Karpas-422 (cell line): Measurements from ENCODE around the gene TRAF7. TPM values are rescaled to one million over a fixed set of nuclear protein-coding genes. Genes with fewer than 3 reads are reported as not detected.
A peak's percentile ranks its signal among the peaks of the same experiment; 100 is the strongest.
"Not testable (repeated sequence)": the region's sequence is repeated elsewhere in the genome, so short reads cannot be mapped to it uniquely, and the experiment has no call there.

Source experiments
- DNase-seq: peaks from one replicate; pipeline ENCODE4 v3.0.0-alpha.2; 2015
- H2AFZ ChIP-seq: fragments of 200-600 bp; sonication (generic); 2 replicates; pipeline ENCODE4 v1.6.1; 2014; ENCODE audit warnings: antibody characterized with exemption, low read length, mixed read lengths
- H3K27ac ChIP-seq: fragments of 200-600 bp; sonication (generic); 2 replicates; pipeline ENCODE4 v1.5.1; 2014; ENCODE audit warnings: mild to moderate bottlenecking, low read length, moderate library complexity
- H3K27me3 ChIP-seq: fragments of 200-600 bp; sonication (generic); 2 replicates; pipeline ENCODE4 v1.6.1; 2014; ENCODE audit warnings: low read length, mixed read lengths
- H3K36me3 ChIP-seq: fragments of 200-600 bp; sonication (generic); 2 replicates; pipeline ENCODE4 v1.6.1; 2014; ENCODE audit warnings: low read length, mixed read lengths; ENCODE audit not compliant: insufficient read depth
- H3K4me1 ChIP-seq: fragments of 200-600 bp; sonication (generic); 2 replicates; pipeline ENCODE4 v1.6.1; 2014; ENCODE audit warnings: mild to moderate bottlenecking, low read length, mixed read lengths
- H3K4me2 ChIP-seq: fragments of 200-600 bp; sonication (generic); 2 replicates; pipeline ENCODE4 v1.6.1; 2014; ENCODE audit warnings: low read length, low read depth, mild to moderate bottlenecking; ENCODE audit not compliant: poor library complexity, severe bottlenecking
- H3K4me3 ChIP-seq: fragments of 200-600 bp; sonication (generic); 2 replicates; pipeline ENCODE4 v1.5.1; 2014; ENCODE audit warnings: mild to moderate bottlenecking, antibody characterized with exemption, low read length, mixed read lengths
- H3K79me2 ChIP-seq: fragments of 200-600 bp; sonication (generic); 2 replicates; pipeline ENCODE4 v1.6.1; 2014; ENCODE audit warnings: mild to moderate bottlenecking, low read length, mixed read lengths
- H3K9ac ChIP-seq: fragments of 200-600 bp; sonication (generic); 2 replicates; pipeline ENCODE4 v1.6.0; 2014; ENCODE audit warnings: low read length
- H3K9me2 ChIP-seq: fragments of 200-600 bp; sonication (generic), shearing (Covaris generic); replicated peaks from 2 replicates; pipeline ENCODE4 v1.6.0; 2014; ENCODE audit warnings: mild to moderate bottlenecking, low read length, moderate library complexity; ENCODE audit not compliant: insufficient read depth
- H3K9me3 ChIP-seq: fragments of 300-700, 200-600 bp; sonication (generic); 2 replicates; pipeline ENCODE4 v1.6.1; 2014; ENCODE audit warnings: low read length, mixed read lengths
- H4K20me1 ChIP-seq: fragments of 200-600 bp; sonication (generic); 2 replicates; pipeline ENCODE4 v1.6.1; 2014; ENCODE audit warnings: mild to moderate bottlenecking, antibody characterized with exemption, low read length, low read depth; ENCODE audit not compliant: insufficient read depth
- total RNA-seq: library from RNA; depleted of rRNA; stranded (reverse); fragments of >200 nt; shearing (Covaris generic); gene quantifications from 2 replicates; pipeline ENCODE4 v1.2.3, GENCODE V29; 2014; ENCODE audit warnings: low replicate concordance

Gene TRAF7
- total RNA-seq, 1 experiment from 2014 or later = 68.3 TPM

DNA sequence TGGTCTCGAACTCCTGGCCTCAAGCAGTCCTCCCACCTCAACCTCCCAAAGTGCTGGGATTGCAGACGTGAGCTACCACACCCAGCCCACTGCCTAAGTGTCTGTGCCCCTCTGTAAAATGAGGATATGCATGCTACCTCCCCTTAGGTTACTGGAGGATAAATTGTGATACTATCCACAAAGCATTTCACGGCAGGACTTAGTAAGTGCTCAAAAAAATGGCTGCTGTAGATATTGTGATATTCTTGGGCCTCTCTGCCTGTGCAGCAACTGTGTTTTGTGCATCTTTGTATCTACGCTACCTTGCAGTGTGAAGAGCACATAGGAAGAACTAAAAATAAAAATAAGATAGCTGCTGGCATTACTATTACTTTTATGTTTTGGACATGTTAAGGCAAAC lies 42.7 kb downstream of the TRAF7 start:
- H2AFZ ChIP-seq = no peak overlapping the region
- no peaks in the 10 kb centered on the region for H3K9me3 ChIP-seq
- no peaks in the 10 kb centered on the region for H3K9me2 ChIP-seq
- H3K4me2 ChIP-seq = no peak overlapping the region
- no peak for DNase-seq
- H3K4me1 ChIP-seq = peaks cover 9% of the 10 kb centered on the region
- no peaks in the 10 kb centered on the region for H3K36me3 ChIP-seq
- H3K9ac ChIP-seq = no peak overlapping the region
- H4K20me1 ChIP-seq = peaks cover 4% of the 10 kb centered on the region; the same call in 1 of the 2 replicates
- H3K27ac ChIP-seq = no peak overlapping the region
- no peaks in the 10 kb centered on the region for H3K27me3 ChIP-seq
- no peak overlapping the region for H3K4me3 ChIP-seq
- H3K79me2 ChIP-seq = no peaks in the 10 kb centered on the region

DNA sequence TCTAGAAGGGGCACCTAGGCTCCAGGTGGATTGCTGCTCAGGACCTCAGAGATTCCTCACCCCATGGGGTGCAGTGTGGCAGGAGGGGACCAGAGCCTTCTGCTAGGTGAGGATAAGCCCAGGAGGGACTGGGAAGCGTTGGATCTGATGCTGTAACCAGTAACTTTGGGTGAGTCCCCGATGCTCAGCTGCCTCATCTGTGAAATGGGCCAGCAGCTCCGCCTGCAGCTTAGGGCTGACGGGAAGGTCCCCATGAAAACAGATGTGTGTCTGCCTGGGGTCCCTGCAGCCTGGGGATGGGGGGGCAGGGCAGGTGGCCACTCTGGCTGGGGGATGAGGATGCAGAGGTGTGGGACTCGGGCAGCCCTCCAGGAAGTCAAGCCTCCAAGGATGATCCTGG lies 43.5 kb downstream of the TRAF7 start:
- Histone ChIP-seq H4K20me1 (peaks cover 4% of the 10 kb centered on the region; the same call in 1 of the 2 replicates), H3K4me3 (no peak overlapping the region), H3K27me3 (no peaks in the 10 kb centered on the region), H3K4me1 (peaks cover 9% of the 10 kb centered on the region), H3K36me3 (no peaks in the 10 kb centered on the region), H3K79me2 (no peaks in the 10 kb centered on the region), H3K9me2 (no peaks in the 10 kb centered on the region), H3K4me2 (no peak overlapping the region), H2AFZ (no peak overlapping the region), H3K9ac (no peak overlapping the region), H3K9me3 (no peaks in the 10 kb centered on the region), H3K27ac (no peak overlapping the region)
- no peak for DNase-seq

DNA sequence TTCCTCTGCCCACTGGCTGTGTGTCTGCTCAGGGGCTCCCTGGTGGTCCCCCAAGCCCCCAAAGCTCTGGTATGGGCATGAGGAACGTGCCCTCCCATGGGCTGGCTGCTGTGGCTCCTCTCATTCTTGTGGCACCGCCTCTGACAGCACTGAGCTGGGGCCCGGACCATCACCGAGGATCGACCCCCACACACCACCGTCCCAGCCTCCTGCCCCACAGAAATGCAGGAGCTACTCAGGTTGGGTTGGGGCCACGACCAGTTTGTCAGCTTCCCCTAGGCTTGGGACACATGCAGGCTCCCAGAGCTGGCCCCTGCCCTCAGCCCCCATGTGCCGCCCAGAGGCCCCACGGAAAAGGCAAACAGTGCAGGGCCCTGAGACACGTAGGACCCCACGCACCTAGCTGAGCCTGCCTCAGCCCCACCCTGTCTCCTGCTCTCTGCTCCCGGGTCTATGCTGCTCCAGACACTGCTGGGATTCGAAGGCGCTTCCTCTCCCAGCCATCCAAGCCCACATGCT lies 44.1 kb downstream of the TRAF7 start:
- H3K9ac ChIP-seq = no peak overlapping the region
- H3K4me2 ChIP-seq = no peak overlapping the region
- no peak overlapping the region for H3K4me3 ChIP-seq
- no peaks in the 10 kb centered on the region for H3K36me3 ChIP-seq
- H3K79me2 ChIP-seq = no peaks in the 10 kb centered on the region
- peaks cover 12% of the 10 kb centered on the region for H3K4me1 ChIP-seq
- peaks cover under 1% of the 10 kb centered on the region; the same call in 1 of the 2 replicates for H4K20me1 ChIP-seq
- no peak overlapping the region for H2AFZ ChIP-seq
- H3K27ac ChIP-seq = no peak overlapping the region
- DNase-seq = no peak
- H3K27me3 ChIP-seq = no peaks in the 10 kb centered on the region
- H3K9me2 ChIP-seq = no peaks in the 10 kb centered on the region
- H3K9me3 ChIP-seq = no peaks in the 10 kb centered on the region

DNA sequence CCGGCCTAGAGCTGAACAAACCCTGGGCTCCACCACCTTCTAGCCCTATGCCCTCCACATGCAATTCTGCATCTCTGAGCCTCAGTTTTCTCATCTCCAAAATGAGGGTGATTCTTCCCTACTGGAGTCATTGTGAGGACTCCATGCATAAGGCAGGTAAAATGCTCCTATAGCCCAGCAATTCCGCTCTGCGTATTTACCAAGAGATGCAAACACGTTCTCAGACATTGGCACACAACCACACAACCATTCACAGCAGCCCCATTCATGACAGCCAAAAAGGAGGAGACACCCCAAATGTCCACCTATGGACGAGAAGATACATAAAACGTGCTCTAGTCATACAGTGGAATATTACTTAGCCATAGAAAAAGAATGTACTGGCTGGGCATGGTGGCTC lies 44.7 kb downstream of the TRAF7 start:
- H3K9ac ChIP-seq = no peak overlapping the region
- H3K27ac ChIP-seq = no peak overlapping the region
- no peaks in the 10 kb centered on the region for H4K20me1 ChIP-seq
- H3K27me3 ChIP-seq = no peaks in the 10 kb centered on the region
- no peak overlapping the region for H2AFZ ChIP-seq
- H3K4me1 ChIP-seq = peaks cover 13% of the 10 kb centered on the region
- H3K36me3 ChIP-seq = no peaks in the 10 kb centered on the region
- no peaks in the 10 kb centered on the region for H3K9me3 ChIP-seq
- H3K4me2 ChIP-seq = no peak overlapping the region
- no peak for DNase-seq
- no peak overlapping the region for H3K4me3 ChIP-seq
- no peaks in the 10 kb centered on the region for H3K9me2 ChIP-seq
- H3K79me2 ChIP-seq = no peaks in the 10 kb centered on the region

DNA sequence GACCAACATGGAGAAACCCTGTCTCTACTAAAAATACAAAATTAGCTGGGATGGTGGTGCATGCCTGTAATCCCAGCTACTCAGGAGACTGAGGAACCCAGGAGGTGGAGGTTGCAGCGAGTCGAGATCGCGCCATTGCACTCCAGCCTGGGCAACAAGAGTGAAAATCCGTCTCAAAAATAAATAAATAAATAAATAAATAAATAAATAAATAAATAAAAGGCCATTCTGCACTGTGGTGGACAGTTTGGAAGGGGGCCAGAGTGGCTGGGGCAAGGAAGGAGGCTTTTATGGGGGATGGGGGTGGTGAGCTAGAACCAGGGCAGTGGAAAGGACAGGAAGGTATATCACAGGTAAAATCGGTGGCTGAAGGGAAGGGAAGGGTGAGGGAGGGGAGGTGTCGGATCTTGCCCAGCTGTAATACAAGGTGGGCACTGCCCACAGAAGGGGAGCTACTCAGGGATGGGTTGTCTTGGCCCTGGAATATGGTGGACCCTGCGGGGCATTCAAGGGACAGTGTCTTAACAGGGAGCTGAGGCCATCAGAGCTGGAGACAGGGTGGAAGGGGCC lies 47.6 kb downstream of the TRAF7 start:
- not testable (repeated sequence) for H3K9ac ChIP-seq

DNA sequence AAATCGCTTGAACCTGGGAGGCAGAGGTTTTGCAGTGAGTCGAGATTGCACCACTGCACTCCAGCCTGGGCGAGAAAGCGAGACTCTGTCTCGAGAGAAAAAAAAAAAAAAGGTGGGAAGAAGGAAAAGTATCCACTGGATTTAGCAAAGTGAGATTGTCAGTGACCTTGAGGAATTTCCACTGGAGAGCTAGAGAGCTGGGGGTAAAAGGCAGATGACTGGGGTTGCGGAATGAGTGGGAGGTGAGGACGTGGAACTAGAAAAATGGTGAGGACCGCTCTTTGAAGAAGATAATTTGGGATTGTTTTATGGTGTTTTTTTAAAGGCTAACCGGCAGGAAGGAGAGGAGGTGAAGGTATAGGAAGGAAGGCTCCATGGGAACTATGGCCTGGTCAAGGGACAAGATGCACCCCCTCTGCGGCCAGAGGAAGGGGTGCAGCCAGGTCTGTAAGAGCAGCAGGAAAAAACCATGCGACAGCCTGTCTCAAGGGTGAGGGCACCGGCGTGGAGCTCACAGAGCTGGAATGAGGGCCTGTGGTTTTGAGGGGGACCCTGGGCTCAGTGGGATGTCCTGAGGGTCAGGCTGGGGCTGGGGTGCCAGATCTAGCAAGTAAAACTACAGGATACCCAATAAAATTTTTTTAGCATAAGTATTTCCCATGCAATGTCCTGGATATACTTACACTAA lies 49.0 kb downstream of the TRAF7 start:
- H2AFZ ChIP-seq = peak overlapping the region; percentile 75; the same call in 1 of the 2 replicates

More for the DNA sequence above, 47.6 kb downstream of the TRAF7 start:
- H4K20me1 ChIP-seq, H3K9me3 ChIP-seq, H2AFZ ChIP-seq, H3K4me3 ChIP-seq, H3K27me3 ChIP-seq, H3K27ac ChIP-seq, DNase-seq, H3K4me2 ChIP-seq, H3K9me2 ChIP-seq, H3K36me3 ChIP-seq: not testable (repeated sequence)
- Histone ChIP-seq H3K4me1 (peaks cover 29% of the 10 kb centered on the region), H3K79me2 (peaks cover 22% of the 10 kb centered on the region)

DNA sequence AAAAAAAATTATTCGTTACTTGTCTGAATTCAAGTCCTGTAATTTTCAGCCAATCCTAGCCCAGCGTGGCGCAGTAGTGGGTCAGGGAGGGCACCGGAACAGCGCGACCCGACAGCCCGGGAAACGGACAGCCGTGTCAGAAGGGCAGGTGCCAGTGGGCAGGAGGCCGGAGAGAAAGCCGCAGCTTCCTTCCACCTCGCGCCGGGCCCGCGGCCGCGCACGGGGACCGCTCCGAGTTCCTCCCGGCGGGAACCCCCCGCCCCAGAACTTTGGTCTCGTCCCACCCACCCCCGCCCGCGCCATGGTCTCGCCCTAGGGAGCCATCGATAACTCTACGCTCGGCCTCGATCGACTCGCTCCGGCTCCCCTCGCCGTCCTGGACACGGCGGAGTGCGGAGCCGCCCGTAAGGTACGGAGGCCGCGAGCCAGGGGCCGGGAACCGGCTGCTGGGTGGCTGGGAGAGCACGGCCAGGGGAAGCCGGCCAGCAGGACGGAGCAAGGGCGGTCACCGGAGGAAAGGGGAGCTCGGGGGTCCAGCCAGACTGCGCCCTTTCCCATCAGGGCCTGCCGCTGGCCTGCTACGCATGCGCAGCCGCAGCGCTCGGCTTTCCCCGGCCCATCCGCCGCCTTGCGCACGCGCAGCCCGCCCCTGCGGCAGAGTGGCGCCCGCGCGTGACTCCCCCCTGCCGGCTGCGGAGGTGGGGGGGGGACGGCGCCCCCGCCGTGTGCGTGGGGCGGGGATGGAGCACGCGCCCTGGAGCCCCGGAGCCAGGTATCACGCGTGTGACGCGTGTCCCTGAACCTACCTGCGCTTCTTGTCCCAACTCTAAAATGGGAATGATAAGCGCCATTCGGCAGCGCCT lies 49.8 kb downstream of the TRAF7 start, which contains the start of gene MLST8:
MLST8 (plus strand) TSS at position 351 of the 863 bp plus-strand sequence. CDS start 632 bp downstream, outside the sequence.
- H2AFZ ChIP-seq = peak within 1 kb of the TSS; percentile 86; the same call in 1 of the 2 replicates
- H3K4me3 ChIP-seq = peak within 1 kb of the TSS; percentile 95
- no peaks in the 10 kb centered on the region for H3K27me3 ChIP-seq
- H3K27ac ChIP-seq = peak within 1 kb of the TSS; percentile 67
- peaks cover 25% of the 10 kb centered on the region for H3K79me2 ChIP-seq
- H4K20me1 ChIP-seq = no peaks in the 10 kb centered on the region
- no peaks in the 10 kb centered on the region for H3K9me3 ChIP-seq
- no peaks in the 10 kb centered on the region for H3K9me2 ChIP-seq
- H3K36me3 ChIP-seq = 0 out of 2 replicates have a peak, but pooled peaks cover 5% of the 10 kb centered on the region
- peaks cover 29% of the 10 kb centered on the region for H3K4me1 ChIP-seq
- peak; percentile 95 for DNase-seq
- H3K9ac ChIP-seq = peak within 1 kb of the TSS; percentile 98
- H3K4me2 ChIP-seq = peak within 1 kb of the TSS; percentile 96

More for the DNA sequence above, 49.0 kb downstream of the TRAF7 start:
- Histone ChIP-seq H4K20me1 (no peaks in the 10 kb centered on the region), H3K9ac (peak overlapping the region; percentile 98), H3K9me3 (no peaks in the 10 kb centered on the region), H3K4me2 (peak overlapping the region; percentile 96), H3K79me2 (peaks cover 25% of the 10 kb centered on the region), H3K27me3 (no peaks in the 10 kb centered on the region), H3K4me3 (peak overlapping the region; percentile 95), H3K9me2 (no peaks in the 10 kb centered on the region), H3K36me3 (0 out of 2 replicates have a peak, but pooled peaks cover 5% of the 10 kb centered on the region), H3K4me1 (peaks cover 29% of the 10 kb centered on the region), H3K27ac (no peak overlapping the region)
- DNase-seq = no peak
